SK-N-SH treated with all-trans-retinoic acid at 6 μM for 48 hours (cell line): Measurements from ENCODE around the gene KRTAP17-1.

Experiments used
- ATAC-seq: fragments of 200-7000 bp; cut with Tn5 transposase; 3 replicates; pipeline ENCODE4 v1.9.1; 2020; ENCODE audit warnings: mild to moderate bottlenecking, moderate library complexity
- BACH2 ChIP-seq: fragments of 250-450 bp; sonication (Bioruptor Pico); IDR thresholded peaks from 2 replicates; pipeline ENCODE4 v1.9.0; 2021; ENCODE audit warnings: mild to moderate bottlenecking, borderline replicate concordance
- CSDC2 ChIP-seq: fragments of 250-450 bp; sonication (Bioruptor Pico); IDR thresholded peaks from 2 replicates; pipeline ENCODE4 v1.5.0; 2020; ENCODE audit warnings: mild to moderate bottlenecking, moderate library complexity
- ESRRG ChIP-seq: fragments of 250-450 bp; sonication (Bioruptor Pico); IDR thresholded peaks from 2 replicates; pipeline ENCODE4 v1.6.1; 2021; ENCODE audit warnings: mild to moderate bottlenecking
- GLIS3 ChIP-seq: fragments of 250-450 bp; sonication (Bioruptor Pico); IDR thresholded peaks from 2 replicates; pipeline ENCODE4 v1.5.0; 2020; ENCODE audit warnings: mild to moderate bottlenecking, moderate library complexity
- ISL1 ChIP-seq: fragments of 250-450 bp; sonication (Bioruptor Pico); IDR thresholded peaks from 2 replicates; pipeline ENCODE4 v2.1.2; 2022; ENCODE audit warnings: mild to moderate bottlenecking, moderate library complexity
- OSR1 ChIP-seq: fragments of 250-450 bp; sonication (Bioruptor Pico); IDR thresholded peaks from 2 replicates; pipeline ENCODE4 v1.8.0; 2022; ENCODE audit warnings: moderate library complexity, mild to moderate bottlenecking, inconsistent platforms
- PPARA ChIP-seq: fragments of 250-450 bp; sonication (Bioruptor Pico); IDR thresholded peaks from 2 replicates; pipeline ENCODE4 v1.5.0; 2020; ENCODE audit warnings: mild to moderate bottlenecking, borderline replicate concordance
- RARB ChIP-seq: fragments of 250-450 bp; sonication (Bioruptor Pico); IDR thresholded peaks from 2 replicates; pipeline ENCODE4 v1.8.0; 2021; ENCODE audit warnings: mild to moderate bottlenecking, moderate library complexity
- TCF4 ChIP-seq: fragments of 250-450 bp; sonication (Bioruptor Pico); IDR thresholded peaks from 2 replicates; pipeline ENCODE4 v1.8.0; 2021; ENCODE audit warnings: mild to moderate bottlenecking, moderate library complexity, borderline replicate concordance
- TOX ChIP-seq: fragments of 250-450 bp; sonication (Bioruptor Pico); IDR thresholded peaks from 2 replicates; pipeline ENCODE4 v1.8.0; 2021; ENCODE audit warnings: mild to moderate bottlenecking, moderate library complexity, borderline replicate concordance
- ZC3H10 ChIP-seq: fragments of 250-450 bp; sonication (Bioruptor Pico); IDR thresholded peaks from 2 replicates; pipeline ENCODE4 v1.5.1; 2021; ENCODE audit warnings: mild to moderate bottlenecking, moderate library complexity
- ZFP30 ChIP-seq: fragments of 450-650 bp; formaldehyde crosslinking; IDR thresholded peaks from 2 replicates; pipeline ENCODE4 v1.5.0; 2022; ENCODE audit warnings: mild to moderate bottlenecking, moderate library complexity
- ZNF565 ChIP-seq: fragments of 450-650 bp; formaldehyde crosslinking; conservative IDR thresholded peaks from 2 replicates; pipeline ENCODE4 v1.5.0; 2020; ENCODE audit warnings: low read depth, mild to moderate bottlenecking, moderate library complexity
- ZNF70 ChIP-seq: fragments of 450-650 bp; formaldehyde crosslinking; IDR thresholded peaks from 2 replicates; pipeline ENCODE4 v1.5.0; 2020; ENCODE audit warnings: mild to moderate bottlenecking, moderate library complexity
- ZNF8 ChIP-seq: fragments of 450-650 bp; formaldehyde crosslinking; IDR thresholded peaks from 2 replicates; pipeline ENCODE4 v1.5.0; 2020; ENCODE audit warnings: mild to moderate bottlenecking, moderate library complexity
- TF ChIP-seq, protein P1 (sequence below): fragments of 250-450 bp; sonication (Bioruptor Pico); IDR thresholded peaks from 2 replicates; pipeline ENCODE4 v1.5.1; 2021; ENCODE audit warnings: mild to moderate bottlenecking, moderate library complexity
- TF ChIP-seq, protein P2 (sequence below): fragments of 250-450 bp; sonication (Bioruptor Pico); IDR thresholded peaks from 2 replicates; pipeline ENCODE4 v1.5.1; 2020; ENCODE audit warnings: low read depth, mild to moderate bottlenecking, moderate library complexity
- TF ChIP-seq, protein P3 (sequence below): fragments of 250-450 bp; sonication (Bioruptor Pico); IDR thresholded peaks from 2 replicates; pipeline ENCODE4 v1.5.0; 2020; ENCODE audit warnings: mild to moderate bottlenecking, moderate library complexity
- TF ChIP-seq, protein P4 (sequence below): fragments of 250-450 bp; sonication (Bioruptor Pico); IDR thresholded peaks from 2 replicates; pipeline ENCODE4 v1.8.0; 2021; ENCODE audit warnings: low read depth, mild to moderate bottlenecking, moderate library complexity, borderline replicate concordance
- TF ChIP-seq, protein P5 (sequence below): fragments of 250-450 bp; sonication (Bioruptor Pico); IDR thresholded peaks from 2 replicates; pipeline ENCODE4 v1.8.0; 2020; ENCODE audit warnings: mild to moderate bottlenecking, moderate library complexity, borderline replicate concordance

Gene KRTAP17-1

DNA sequence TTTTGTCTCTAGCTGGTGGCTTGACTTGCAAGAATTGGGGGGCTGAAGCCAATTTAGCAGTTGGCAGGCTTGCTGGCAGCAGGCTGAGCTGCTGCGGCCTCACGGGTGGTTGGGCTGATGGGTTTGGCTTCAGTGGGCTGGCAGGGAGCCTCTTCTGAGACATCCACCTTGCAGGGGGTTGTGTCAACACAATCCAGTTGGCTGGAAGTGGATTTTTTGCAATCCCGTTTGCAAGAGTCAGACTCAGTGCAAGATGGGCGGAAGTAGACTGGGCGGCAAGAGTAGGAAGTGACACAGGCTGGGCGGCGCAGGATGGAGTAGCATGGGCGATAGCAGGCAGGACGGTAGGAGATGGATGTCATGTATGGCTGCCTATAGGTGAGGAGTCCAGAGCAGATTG is 7.9 kb downstream of the KRTAP17-1 start:
- TF ChIP-seq, protein P1, sequence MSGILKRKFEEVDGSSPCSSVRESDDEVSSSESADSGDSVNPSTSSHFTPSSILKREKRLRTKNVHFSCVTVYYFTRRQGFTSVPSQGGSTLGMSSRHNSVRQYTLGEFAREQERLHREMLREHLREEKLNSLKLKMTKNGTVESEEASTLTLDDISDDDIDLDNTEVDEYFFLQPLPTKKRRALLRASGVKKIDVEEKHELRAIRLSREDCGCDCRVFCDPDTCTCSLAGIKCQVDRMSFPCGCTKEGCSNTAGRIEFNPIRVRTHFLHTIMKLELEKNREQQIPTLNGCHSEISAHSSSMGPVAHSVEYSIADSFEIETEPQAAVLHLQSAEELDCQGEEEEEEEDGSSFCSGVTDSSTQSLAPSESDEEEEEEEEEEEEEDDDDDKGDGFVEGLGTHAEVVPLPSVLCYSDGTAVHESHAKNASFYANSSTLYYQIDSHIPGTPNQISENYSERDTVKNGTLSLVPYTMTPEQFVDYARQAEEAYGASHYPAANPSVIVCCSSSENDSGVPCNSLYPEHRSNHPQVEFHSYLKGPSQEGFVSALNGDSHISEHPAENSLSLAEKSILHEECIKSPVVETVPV (CRISPR knock-in tag): no peak
- TF ChIP-seq, protein P2, sequence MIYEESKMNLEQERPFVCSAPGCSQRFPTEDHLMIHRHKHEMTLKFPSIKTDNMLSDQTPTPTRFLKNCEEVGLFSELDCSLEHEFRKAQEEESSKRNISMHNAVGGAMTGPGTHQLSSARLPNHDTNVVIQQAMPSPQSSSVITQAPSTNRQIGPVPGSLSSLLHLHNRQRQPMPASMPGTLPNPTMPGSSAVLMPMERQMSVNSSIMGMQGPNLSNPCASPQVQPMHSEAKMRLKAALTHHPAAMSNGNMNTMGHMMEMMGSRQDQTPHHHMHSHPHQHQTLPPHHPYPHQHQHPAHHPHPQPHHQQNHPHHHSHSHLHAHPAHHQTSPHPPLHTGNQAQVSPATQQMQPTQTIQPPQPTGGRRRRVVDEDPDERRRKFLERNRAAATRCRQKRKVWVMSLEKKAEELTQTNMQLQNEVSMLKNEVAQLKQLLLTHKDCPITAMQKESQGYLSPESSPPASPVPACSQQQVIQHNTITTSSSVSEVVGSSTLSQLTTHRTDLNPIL (CRISPR knock-in tag): no peak
- TF ChIP-seq OSR1 (no peak), ZNF70 (CRISPR knock-in tag) (no peak), ESRRG (CRISPR knock-in tag) (no peak), ZFP30 (CRISPR knock-in tag) (no peak), GLIS3 (CRISPR knock-in tag) (no peak), RARB (CRISPR knock-in tag) (no peak), ISL1 (CRISPR knock-in tag) (no peak), ZC3H10 (CRISPR knock-in tag) (no peak), ZNF8 (no peak), ZNF565 (CRISPR knock-in tag) (no peak), PPARA (CRISPR knock-in tag) (no peak), TOX (CRISPR knock-in tag) (no peak), CSDC2 (no peak), BACH2 (CRISPR knock-in tag) (no peak)
- TF ChIP-seq, protein P3, sequence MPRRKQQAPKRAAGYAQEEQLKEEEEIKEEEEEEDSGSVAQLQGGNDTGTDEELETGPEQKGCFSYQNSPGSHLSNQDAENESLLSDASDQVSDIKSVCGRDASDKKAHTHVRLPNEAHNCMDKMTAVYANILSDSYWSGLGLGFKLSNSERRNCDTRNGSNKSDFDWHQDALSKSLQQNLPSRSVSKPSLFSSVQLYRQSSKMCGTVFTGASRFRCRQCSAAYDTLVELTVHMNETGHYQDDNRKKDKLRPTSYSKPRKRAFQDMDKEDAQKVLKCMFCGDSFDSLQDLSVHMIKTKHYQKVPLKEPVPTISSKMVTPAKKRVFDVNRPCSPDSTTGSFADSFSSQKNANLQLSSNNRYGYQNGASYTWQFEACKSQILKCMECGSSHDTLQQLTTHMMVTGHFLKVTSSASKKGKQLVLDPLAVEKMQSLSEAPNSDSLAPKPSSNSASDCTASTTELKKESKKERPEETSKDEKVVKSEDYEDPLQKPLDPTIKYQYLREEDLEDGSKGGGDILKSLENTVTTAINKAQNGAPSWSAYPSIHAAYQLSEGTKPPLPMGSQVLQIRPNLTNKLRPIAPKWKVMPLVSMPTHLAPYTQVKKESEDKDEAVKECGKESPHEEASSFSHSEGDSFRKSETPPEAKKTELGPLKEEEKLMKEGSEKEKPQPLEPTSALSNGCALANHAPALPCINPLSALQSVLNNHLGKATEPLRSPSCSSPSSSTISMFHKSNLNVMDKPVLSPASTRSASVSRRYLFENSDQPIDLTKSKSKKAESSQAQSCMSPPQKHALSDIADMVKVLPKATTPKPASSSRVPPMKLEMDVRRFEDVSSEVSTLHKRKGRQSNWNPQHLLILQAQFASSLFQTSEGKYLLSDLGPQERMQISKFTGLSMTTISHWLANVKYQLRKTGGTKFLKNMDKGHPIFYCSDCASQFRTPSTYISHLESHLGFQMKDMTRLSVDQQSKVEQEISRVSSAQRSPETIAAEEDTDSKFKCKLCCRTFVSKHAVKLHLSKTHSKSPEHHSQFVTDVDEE: no peak
- TF ChIP-seq, protein P4, sequence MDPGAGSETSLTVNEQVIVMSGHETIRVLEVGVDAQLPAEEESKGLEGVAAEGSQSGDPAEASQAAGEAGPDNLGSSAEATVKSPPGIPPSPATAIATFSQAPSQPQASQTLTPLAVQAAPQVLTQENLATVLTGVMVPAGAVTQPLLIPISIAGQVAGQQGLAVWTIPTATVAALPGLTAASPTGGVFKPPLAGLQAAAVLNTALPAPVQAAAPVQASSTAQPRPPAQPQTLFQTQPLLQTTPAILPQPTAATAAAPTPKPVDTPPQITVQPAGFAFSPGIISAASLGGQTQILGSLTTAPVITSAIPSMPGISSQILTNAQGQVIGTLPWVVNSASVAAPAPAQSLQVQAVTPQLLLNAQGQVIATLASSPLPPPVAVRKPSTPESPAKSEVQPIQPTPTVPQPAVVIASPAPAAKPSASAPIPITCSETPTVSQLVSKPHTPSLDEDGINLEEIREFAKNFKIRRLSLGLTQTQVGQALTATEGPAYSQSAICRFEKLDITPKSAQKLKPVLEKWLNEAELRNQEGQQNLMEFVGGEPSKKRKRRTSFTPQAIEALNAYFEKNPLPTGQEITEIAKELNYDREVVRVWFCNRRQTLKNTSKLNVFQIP (CRISPR knock-in tag): no peak
- TF ChIP-seq, protein P5, sequence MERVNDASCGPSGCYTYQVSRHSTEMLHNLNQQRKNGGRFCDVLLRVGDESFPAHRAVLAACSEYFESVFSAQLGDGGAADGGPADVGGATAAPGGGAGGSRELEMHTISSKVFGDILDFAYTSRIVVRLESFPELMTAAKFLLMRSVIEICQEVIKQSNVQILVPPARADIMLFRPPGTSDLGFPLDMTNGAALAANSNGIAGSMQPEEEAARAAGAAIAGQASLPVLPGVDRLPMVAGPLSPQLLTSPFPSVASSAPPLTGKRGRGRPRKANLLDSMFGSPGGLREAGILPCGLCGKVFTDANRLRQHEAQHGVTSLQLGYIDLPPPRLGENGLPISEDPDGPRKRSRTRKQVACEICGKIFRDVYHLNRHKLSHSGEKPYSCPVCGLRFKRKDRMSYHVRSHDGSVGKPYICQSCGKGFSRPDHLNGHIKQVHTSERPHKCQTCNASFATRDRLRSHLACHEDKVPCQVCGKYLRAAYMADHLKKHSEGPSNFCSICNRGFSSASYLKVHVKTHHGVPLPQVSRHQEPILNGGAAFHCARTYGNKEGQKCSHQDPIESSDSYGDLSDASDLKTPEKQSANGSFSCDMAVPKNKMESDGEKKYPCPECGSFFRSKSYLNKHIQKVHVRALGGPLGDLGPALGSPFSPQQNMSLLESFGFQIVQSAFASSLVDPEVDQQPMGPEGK: no peak
- no peak for ATAC-seq

DNA sequence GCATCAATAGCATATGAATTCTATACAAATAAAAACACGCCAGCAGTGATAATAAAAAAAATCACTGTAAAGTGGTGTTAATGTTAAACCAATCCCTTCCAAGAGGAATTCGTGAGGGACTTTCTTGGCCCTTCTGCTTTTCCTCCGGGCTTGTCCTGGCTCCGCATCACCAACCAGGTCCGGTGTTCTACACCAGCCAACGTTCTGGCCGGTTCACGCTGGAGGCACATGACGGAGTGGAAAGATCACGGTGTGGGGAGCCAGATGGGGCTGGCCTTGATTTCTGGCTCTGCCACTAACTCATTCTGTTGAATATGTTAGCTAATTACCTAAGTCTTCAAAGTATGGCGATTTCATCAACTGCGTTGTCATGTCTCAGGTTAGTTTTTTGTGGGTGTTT is 11.4 kb downstream of the KRTAP17-1 start:
- ATAC-seq: no peak
- TF ChIP-seq, protein P2 (CRISPR knock-in tag): no peak
- TF ChIP-seq BACH2 (CRISPR knock-in tag): no peak
- TF ChIP-seq, protein P3: no peak
- no peak for TF ChIP-seq TOX (CRISPR knock-in tag)
- TF ChIP-seq PPARA (CRISPR knock-in tag): no peak
- no peak for TF ChIP-seq TCF4
- no peak for TF ChIP-seq ZNF565 (CRISPR knock-in tag)
- no peak for TF ChIP-seq GLIS3 (CRISPR knock-in tag)
- TF ChIP-seq ESRRG (CRISPR knock-in tag): no peak
- TF ChIP-seq ZNF8: no peak
- TF ChIP-seq RARB (CRISPR knock-in tag): no peak
- TF ChIP-seq ZFP30 (CRISPR knock-in tag): no peak
- TF ChIP-seq, protein P4 (CRISPR knock-in tag): no peak
- no peak for TF ChIP-seq ZNF70 (CRISPR knock-in tag)
